HG02678 (cell line): ENCODE data around the gene BSN.
"Not testable (repeated sequence)": the region's sequence is repeated elsewhere in the genome, so short reads cannot be mapped to it uniquely, and the experiment has no call there.

Source experiments
- ATAC-seq: cut with Tn5 transposase; IDR thresholded peaks from one replicate; pipeline ENCODE4 v1.9.1; 2021; ENCODE audit warnings: mild to moderate bottlenecking, moderate library complexity; ENCODE audit not compliant: unreplicated experiment

The BSN gene

DNA sequence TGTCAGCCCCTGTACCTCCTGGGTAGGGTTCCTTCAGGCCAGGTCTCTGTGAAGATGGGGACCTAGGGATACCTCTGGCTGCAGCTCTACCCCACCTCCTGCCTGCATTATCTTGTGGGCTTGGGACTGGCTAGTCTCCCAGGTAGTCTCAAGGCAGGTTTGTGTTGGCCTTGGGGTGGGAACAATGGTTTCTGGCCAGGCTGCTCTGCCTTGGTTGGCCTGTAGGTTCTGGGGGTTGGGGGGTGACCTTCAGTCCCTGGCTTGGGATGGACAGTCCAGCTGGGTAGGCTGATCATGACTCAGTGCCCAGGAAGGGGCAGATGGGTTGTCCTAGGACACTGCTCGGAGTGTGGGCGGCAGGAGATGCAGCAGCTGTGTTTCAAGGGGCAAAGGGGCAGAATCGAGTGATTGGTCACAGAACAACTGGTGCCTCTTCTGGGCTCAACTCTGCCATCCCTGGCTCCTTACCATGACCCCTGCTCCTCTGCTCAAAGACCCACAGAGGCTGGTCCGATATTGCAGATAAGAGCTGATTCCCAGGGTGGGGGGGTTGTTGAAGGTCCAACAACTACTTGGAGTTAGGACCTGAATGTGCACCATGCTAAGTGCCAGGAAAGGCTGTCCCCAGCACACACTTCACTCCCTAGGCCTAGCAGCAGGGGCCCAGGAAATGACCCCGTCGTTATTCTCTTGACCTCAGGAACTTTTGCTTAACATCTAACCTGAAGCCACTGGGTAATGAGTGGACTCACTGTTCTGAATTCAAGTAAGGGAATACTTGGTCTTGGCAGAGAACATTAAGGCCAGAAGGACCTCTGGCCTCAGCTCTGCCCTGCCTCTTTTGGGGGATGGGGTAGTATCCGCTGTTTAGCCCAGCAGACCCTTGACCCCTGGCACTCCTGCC, 18.1 kb upstream of the BSN start:
- ATAC-seq: no peak

DNA sequence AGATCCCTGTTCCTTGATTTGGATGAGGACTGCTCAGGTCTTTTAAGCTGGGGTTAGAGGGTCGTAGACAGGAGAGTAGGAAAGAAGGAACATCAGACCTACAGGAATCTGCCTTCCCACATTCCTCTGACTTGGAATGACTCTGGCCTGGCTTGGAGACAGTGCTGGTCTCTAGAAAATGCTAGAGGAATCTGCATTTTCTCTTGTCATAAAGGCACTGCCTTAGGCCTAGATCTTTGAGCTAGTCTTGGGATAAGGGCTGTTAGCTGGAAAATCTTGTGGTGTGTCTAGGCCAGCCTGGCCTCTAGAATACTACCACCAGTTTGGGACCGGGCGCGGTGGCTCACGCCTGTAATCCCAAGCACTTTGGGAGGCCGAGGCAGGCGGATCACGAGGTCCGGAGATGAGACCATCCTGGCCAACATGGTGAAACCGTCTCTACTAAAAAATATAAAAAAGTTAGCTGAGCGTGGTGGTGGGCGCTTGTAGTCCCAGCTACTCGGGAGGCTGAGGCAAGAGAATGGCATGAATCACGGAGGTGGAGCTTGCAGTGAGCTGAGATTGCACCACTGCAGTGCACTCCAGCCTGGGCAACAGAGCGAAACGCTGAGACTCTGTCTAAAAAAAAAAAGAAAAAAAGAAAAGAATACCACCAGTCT, 17.3 kb upstream of the BSN start:
- no peak for ATAC-seq

DNA sequence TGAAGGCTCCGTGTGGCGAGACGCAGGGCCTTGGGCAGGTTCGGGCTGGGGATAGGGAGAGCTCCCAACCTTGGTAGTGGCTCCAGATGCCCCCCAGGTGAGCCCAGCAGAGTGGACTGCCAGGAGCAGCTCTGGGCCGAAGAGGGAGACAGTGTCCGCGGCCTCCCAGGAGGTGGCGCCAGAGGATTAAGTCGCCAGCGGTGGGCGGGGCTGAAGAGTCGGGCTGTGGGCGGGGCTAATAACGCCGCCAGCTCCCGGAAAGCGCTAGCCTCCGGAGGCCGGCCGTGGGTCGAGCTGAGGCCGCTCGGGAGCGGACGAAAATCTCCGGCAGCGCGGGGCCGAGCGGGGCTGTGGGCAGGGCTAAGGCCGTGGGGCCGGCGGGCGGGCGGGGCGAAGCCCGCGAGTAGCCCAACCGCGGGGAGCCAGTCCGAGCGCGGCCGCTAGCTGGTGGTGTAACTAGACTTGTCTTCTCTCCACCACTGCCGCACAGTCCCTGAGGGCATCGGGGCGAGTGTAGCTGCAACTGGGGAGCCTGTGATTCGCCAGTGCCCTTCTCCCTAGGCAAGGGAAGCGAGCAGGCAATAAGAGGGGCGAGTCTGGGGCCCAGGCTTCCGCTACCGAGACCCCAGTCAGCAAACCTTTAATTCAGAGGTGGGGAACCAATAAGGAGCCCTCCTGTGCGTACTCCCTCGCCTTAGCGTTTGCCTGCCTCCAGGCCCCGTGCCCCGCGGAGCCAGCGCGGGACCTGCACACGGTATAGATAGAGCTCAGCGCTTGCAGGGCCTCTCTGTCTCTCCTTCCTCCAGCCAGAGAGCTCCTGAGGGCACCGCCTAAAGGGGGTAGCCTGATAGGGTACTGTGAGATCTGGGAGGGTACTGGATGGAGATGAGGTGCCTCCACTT, 14.4 kb upstream of the BSN start:
- peak; percentile 92 for ATAC-seq

DNA sequence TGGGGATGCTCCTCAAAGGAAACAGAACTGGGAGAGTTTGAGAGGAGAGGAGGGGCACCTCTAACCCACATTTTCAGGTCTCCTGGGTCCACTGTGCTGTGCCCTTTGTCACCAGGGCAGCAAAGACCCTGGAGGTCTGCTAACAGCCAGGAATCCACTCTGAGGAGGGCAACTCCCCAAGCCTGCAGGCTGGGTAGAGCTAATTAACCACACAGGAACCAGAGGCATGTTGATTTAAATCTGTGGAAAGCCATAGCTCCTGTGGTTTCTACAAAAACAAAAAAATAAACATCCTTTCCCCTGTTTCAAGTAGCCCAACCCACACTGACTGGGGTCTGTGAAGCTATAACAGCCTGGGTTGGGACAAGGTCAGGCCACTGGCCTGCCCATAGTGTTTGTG, 2.2 kb upstream of the BSN start:
- no peak for ATAC-seq

DNA sequence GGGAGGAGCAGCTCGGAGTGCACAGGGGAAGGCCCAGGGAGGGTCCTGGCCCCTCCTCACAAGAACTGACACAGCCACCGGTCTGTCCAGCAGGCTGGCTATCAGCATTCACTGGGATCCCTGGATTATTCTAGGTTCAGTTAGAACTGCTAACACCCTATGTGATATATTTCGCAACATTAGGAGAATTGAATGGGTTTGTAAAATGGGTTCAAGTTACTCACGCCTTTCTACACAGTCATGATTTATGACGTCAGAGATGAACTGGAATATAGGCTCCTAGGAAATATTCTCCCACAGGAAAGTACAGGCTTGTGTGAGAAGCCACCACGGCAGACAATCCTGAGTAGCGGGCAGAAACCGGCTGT, 969 bp upstream of the BSN start:
- ATAC-seq: no peak

DNA sequence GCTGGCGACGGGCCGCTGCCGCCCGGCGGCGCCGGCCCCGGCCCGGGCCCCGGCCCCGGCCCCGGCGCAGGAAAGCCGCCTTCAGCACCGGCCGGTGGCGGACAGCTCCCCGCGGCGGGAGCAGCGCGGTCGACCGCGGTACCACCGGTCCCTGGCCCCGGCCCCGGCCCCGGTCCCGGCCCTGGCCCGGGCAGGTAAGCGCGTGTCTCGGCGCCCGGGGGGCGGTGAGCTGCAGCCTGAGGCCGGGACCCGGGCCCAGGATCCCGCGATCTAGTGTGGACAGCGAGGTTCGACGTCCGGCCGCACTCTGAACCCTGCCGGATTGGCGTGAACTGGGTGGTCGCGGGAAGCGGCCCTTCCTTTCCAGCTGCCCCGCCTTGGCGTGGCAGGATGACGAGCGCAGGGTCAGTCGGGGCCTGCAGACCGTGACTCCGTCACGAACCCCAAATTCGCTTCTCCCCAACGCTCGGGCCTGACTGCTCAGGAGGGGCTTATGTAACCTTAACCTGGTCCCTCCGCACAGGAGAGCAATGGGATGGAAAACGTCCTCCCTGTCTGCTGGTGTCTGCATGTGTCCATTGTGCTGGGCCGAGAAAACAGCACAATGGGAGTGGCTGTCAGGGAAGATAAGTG, 472 bp downstream of the BSN start:
- peak; percentile 62 for ATAC-seq

DNA sequence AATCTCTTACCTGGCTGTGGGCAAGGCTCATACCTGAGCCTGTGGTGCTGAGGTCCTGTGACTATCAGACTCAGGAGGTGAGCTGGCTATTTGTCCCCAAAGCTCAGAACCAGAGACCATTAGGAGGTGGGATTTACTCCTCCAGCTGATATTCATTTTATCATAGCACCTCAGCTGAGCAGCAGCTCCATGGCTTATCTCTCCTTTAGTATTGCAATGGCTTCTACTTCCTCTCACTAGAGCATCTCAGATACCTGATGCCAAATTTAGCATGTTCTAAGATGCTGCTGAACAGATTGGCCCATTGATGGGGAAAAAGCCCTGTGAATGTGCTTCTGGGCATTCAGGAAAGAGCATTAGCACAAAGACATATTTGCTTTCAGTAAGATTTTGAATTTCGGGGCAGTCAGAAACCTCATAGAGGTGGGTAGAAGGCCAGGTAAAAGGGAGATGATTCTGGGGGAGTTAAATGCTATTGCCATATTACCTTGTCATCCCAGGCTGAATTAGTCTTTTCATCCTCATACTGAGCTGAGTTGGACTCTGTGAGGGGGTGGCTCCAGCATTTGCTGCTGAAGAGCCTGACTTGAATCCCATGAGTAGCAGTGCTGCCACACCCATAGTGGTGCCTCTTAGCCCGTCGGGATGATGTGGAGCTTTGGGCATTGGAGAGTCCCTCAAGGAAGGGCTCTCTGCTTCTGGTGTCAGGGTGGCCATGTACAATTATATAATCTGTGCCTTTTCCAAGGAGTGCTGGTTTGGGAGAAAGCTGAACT, 2.4 kb downstream of the BSN start:
- no peak for ATAC-seq

DNA sequence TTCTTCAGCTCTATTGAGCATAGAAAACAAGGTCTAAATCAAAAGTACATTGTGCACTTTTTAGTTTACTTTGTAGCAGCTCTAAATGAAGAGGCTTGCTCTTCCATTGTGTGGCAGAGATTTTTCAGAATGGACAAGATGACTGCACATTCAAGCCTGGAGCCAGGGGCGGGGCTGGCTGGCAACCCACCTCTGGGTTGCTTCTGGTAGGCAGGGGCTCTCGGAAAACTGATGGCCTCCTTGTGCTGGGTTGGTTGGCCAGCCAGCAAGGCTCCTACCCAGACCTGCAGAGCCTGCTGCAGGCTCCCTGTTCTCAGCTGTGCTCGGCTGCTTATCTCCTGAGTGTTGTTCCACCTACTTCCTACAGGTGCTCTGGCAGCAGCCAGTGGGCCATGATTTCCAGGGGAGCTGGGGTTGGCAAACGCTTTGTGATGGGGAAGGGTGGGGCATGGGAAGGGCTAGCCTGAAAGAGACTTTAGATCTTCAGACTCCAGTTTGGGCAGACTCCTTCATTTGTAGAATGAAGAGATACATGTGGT, 8.8 kb downstream of the BSN start:
- no peak for ATAC-seq

DNA sequence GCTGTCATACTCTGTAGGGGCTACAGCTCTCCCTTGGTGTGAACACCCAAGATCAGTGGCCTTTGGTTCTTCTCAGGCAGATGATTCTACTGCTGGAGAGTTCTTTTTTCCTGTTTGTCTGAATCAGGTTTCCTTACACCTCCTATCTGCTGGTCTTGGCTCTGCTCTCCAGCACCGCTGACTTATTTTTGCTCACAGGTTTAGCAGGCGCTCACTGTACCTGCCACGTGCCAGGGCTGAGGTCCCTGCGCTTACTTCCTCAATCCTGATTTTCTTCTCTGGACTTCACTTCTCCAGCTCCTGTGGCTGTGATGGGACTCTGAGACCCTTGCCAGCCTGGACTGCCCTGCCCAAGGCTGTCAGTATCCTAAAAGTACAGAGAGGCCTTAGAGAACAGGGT, 9.5 kb downstream of the BSN start:
- ATAC-seq: no peak

DNA sequence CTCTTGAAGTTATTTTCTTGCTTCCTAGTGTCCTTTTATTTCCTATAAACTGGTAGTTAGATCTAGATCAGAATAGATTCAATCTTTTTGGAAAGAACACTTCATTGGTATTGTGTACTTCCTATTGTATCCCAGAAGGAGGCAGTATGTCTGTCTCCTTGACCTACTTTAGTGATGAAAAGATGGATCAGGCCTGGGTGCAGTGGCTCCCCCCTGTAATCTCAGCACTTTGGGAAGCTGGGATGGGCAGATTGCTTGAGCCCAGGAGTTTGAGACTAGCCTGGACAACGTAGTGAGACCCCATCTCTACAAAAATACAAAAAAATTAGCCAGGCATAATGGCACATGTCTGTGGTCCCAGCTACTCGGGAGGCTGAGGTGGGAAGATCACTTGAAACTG, 12.0 kb downstream of the BSN start:
- no peak for ATAC-seq

DNA sequence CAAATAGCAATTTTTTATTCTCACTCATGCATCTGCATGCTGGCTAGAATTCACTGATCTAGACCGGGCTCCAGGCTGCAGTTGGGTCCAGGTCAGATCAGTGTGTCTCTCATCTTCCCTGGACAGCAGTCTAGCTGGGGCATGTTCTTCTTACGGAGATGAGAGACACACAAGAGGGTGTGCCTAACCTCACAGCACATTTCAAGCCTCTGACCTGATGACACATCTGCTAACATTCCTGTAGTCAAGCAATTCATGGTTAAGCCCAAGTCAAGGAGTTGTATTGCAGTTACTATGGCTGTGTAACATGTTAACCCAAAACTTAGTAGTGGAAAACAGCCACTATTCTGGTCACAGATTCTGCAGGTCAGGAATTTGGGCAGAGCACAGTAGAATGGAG, 13.1 kb downstream of the BSN start:
- no peak for ATAC-seq

DNA sequence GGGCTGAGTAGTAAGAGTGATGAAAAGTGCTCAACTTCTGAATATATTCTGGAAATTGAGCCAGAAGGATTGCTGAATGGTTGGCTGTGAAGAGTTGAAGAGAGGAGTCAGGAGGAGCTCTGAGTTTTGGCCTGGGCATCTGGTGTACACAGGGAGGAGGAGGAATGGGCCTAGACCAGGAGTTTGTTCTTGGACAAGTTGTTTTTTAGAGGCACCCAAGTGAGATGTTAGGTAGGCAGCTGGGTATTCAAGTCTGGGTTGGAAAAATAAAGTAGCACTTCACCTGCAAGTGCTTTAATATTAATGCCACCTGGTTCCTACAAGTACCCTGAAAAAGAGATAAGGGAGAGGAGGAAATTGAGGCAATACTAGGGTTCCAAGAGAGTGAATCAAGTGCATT, 14.7 kb downstream of the BSN start:
- no peak for ATAC-seq

DNA sequence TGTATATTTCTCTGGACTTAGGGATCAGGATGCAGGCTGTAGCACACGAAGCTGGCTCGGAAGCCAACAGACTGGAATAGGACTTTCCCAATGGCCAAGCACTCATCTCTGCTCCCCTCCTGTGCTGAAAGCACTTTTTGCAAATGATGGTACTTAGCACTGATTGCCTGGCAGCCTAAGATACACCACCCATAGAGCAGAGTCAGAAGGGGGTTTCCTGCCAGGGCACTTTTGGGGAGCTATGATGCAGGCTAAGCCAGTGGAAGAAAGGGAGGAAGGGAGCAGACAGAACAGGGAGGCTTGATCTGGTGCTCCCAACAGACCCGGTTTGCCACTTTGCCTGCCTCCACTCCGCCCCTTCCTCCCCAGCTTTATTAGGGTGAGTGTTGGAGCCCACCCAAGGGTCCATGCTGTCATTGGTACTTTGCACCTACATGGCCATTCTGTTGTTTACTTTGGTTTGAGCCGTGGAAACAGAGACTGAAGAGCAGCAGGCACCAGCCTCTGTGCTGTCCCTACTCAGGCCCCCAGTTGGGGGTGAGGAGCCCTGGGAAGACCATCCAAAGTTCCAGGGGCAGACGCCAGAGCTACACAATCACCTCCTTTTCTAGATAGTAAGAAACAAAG, 15.9 kb downstream of the BSN start:
- ATAC-seq: no peak

DNA sequence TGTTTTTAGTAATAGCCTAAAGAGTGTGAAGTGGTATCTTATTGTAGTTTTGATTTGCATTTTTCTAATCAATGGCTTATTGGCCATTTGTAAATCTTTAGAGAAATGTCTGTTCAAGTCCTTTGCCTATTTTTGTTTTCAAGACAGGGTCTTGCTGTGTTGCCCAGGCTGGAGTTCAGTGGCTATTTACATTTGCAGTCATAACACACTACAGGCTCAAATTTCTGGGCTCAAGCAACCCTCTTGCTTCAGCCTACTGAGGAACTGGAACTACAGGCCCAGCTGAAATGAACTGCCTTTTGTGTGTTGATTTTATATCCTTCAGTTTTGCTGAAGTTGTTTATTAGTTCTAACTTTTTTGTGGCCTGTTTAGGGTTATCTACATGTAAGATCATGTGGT, 27.9 kb downstream of the BSN start:
- no peak for ATAC-seq

DNA sequence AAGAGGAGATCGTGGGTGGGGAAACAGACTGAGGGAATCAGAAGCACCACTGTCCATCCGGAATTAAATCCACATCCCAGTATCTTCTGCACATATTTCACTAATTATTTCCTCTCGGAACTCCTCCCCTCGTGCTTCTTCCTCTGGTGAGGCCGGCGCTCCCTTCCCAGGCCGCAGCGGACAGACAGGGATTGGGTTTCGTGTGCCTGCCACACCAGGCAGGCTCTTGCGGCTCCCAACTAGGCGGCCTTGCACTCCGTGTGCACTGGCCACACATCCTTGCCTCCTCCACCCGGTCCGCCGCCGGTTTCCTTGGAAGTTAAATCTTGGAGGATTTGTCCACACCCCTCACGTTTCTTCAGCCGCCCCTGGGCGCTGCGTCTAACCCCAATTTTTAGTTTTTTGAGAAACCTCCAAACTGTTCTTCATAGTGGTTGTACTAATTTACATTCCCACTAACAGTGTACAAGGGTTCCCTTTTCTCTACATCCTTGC, 31.0 kb downstream of the BSN start:
- not testable (repeated sequence) for ATAC-seq

DNA sequence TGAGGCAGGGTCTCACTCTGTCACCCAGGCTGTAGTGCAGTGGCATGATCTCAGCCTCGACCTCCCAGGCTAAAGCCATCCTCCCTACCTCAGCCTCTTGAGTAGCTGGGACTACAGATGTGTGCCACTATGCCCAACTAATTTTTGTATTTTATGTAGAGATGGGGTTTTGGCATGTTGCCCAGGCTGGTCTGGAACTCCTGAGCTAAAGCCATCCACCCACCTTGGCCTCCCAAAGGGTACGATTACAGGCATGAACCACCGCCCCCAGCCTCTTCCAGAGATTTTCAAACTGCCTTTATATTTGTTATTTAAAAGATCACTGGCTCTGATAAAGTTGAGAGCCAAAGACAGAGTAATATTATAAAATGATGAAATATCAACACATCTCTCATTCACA, 37.3 kb downstream of the BSN start:
- no peak for ATAC-seq

DNA sequence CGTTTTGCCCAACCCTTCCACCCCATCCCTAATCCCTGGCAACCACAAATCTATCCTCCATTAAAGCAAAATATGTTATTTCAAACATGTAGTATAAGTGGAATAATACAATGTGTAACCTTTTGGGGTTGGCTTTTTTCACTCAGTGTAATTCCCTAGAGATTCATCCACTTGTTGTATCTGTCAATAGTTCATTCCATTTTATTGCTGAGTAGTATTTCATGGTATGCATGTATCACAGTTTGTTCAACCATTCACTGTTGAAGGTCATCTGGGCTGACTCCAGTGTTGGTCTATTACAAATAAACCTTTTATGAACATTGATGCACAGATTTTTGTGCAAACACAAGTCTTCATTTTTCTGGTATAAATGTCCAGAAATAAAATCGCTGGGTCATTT, 38.8 kb downstream of the BSN start:
- no peak for ATAC-seq

DNA sequence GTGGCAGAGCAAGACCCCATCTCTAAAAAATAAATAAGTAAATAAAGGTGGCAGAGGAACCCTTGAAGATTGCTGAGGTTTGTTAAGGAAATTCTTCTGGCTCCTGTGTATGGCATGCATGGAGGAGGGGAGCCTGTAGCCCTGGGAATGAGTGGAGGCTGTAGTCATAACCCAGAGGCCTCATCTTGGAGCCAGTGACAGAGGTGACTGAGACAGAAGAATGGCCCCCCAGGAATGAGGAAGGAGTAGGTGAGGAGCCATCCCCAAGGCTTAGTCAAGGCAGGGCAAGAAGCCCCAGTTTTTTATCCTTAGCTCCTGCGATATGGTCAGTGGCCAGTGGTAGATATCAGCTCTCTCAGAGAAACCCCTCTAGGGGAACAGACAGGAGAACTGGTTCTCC, 46.5 kb downstream of the BSN start:
- no peak for ATAC-seq

DNA sequence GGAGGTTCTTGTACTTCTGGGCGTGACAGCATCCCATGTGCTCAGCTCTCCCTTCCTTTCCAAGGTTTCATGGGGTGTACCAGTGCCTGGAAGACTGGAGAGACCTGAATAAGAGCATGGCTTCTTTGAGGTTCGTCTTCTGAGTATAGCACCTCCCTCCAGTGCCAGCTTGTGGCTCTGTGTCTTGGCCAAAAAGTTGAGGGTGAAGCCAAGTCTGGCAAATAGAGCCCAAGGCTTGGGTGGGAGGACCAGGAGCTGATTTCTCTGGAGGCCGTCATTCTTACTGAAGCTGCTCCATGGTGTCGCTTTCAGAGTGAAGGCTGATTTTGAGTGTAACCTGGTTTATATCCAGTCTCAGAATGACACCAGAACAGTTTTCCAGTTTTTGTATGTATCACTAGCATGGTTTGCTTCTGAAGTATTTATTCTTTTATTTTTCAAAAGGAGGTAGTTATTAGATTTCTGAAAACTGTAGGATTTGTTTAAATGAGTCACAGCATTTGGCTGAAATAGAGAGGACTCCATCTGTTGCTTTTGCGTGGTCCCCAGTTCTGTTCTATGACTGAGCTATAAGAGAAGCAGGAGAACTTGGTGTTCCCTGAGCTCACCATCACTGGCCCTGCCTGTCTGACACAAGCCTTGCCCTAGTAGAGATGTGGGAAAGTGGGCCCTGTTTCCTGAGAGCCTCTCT, 47.2 kb downstream of the BSN start:
- no peak for ATAC-seq
